ENCODE measurements around the gene DDO. TPM values are rescaled to one million over a fixed set of nuclear protein-coding genes. Genes with fewer than 3 reads are reported as not detected.

Gene DDO
- total and polyA plus RNA-seq, 9 of the 15 experiments (the other 6 are each of a cell fraction or from before 2014, with no cell fraction given) = not detected

DNA sequence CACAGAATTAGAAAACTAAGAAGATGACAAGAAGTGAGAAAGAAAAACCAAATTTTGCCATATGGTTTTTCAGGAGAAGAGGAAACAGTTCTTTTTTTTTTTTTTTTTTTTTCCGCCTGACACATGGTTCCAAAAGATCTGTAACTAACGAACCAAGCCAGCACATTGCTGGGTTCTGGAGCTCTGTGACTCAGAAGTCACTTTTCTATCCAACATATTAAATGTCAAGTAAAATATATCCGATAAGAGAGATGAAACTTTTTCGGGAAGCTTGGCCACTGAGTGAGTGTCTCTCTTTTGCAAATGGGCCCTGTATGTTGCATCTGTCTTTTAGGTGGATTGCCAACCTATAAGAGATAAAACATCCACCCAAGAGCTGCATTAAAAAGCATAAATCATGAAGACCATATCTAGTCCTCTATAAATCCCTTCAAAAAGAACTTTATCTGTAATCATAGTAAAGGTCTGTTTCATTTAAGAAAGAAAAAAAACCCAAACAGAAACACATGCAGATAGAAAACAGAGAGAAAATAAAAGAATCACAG lies 61.8 kb downstream of the DDO start:
- FAIRE-seq (no peak), ATAC-seq (no peak), DNase-seq (ENCODE audit: extremely low read depth in 1 of 4, low spot score in 3 of 4) (no peak)
- Histone ChIP-seq H3K4me3 (no peak overlapping the region), H3K36me3 (ENCODE audit: control insufficient read depth, insufficient read depth, low read length) (no peaks in the 10 kb centered on the region), H3K79me2 (ENCODE audit: control insufficient read depth, insufficient read depth, low read length) (no peaks in the 10 kb centered on the region), H3K4me2 (ENCODE audit: insufficient read depth, low read length) (no peak overlapping the region), H3K9ac (ENCODE audit: insufficient read depth in 1 of 2, low read depth in 2 of 2, low read length in 2 of 2) (no peak overlapping the region), H4K20me1 (replicated peaks; ENCODE audit: control insufficient read depth, insufficient read depth, low read length) (no peaks in the 10 kb centered on the region), H3K27me3 (ENCODE audit: control insufficient read depth in 2 of 2, insufficient read depth in 2 of 2, low read length in 2 of 2) (peaks cover 16 to 38% of the 10 kb centered on the region in 2 experiments), H2AFZ (ENCODE audit: low read depth, low read length) (no peak overlapping the region), H3K9me1 (ENCODE audit: control insufficient read depth, insufficient read depth, low read length) (no peaks in the 10 kb centered on the region), H3K4me1 (replicated peaks in 1 of 2; ENCODE audit: control insufficient read depth in 2 of 2, insufficient read depth in 2 of 2, low read length in 2 of 2) (no peaks in the 10 kb centered on the region; a peak in 2 of 5 replicates), H3K9me3 (replicated peaks; ENCODE audit: control insufficient read depth, insufficient read depth, low read depth, low read length) (no peaks in the 10 kb centered on the region), H3K27ac (ENCODE audit: extremely low read depth, low read depth, low read length) (no peak overlapping the region)
- 7% methylated on average over 2 of the region's 4 CpGs for WGBS (ENCODE audit: insufficient coverage, low coverage, missing lambda C conversion rate)
- CTCF ChIA-PET (ENCODE audit: low intra/inter-chr PET ratio) = no interaction called here
- POLR2A ChIA-PET = no interaction called here
- intact Hi-C loops (cut with micrococcal nuclease) (no loop called here), in situ Hi-C loops (cut with MboI) (no loop called here)
- BruUV-seq (replicated peaks) = no TSS peak
- no peak for TF ChIP-seq NRF1 (conservative IDR thresholded peaks at IDR 0.05 in 1 of 2, IDR thresholded peaks at IDR 0.05 in 1 of 2)
- TF ChIP-seq ZNF436 (CRISPR knock-in tag; IDR thresholded peaks at IDR 0.05) = no peak
- TF ChIP-seq, protein P1, sequence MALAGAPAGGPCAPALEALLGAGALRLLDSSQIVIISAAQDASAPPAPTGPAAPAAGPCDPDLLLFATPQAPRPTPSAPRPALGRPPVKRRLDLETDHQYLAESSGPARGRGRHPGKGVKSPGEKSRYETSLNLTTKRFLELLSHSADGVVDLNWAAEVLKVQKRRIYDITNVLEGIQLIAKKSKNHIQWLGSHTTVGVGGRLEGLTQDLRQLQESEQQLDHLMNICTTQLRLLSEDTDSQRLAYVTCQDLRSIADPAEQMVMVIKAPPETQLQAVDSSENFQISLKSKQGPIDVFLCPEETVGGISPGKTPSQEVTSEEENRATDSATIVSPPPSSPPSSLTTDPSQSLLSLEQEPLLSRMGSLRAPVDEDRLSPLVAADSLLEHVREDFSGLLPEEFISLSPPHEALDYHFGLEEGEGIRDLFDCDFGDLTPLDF (CRISPR knock-in tag; IDR thresholded peaks at IDR 0.05) = no peak
- TF ChIP-seq ZC3H8 (IDR thresholded peaks at IDR 0.05) = no peak
- TF ChIP-seq PRPF4 (IDR thresholded peaks at IDR 0.05; ENCODE audit: insufficient read depth, low read depth, low read length, poor library complexity, severe bottlenecking) = no peak
- TF ChIP-seq, protein P2, sequence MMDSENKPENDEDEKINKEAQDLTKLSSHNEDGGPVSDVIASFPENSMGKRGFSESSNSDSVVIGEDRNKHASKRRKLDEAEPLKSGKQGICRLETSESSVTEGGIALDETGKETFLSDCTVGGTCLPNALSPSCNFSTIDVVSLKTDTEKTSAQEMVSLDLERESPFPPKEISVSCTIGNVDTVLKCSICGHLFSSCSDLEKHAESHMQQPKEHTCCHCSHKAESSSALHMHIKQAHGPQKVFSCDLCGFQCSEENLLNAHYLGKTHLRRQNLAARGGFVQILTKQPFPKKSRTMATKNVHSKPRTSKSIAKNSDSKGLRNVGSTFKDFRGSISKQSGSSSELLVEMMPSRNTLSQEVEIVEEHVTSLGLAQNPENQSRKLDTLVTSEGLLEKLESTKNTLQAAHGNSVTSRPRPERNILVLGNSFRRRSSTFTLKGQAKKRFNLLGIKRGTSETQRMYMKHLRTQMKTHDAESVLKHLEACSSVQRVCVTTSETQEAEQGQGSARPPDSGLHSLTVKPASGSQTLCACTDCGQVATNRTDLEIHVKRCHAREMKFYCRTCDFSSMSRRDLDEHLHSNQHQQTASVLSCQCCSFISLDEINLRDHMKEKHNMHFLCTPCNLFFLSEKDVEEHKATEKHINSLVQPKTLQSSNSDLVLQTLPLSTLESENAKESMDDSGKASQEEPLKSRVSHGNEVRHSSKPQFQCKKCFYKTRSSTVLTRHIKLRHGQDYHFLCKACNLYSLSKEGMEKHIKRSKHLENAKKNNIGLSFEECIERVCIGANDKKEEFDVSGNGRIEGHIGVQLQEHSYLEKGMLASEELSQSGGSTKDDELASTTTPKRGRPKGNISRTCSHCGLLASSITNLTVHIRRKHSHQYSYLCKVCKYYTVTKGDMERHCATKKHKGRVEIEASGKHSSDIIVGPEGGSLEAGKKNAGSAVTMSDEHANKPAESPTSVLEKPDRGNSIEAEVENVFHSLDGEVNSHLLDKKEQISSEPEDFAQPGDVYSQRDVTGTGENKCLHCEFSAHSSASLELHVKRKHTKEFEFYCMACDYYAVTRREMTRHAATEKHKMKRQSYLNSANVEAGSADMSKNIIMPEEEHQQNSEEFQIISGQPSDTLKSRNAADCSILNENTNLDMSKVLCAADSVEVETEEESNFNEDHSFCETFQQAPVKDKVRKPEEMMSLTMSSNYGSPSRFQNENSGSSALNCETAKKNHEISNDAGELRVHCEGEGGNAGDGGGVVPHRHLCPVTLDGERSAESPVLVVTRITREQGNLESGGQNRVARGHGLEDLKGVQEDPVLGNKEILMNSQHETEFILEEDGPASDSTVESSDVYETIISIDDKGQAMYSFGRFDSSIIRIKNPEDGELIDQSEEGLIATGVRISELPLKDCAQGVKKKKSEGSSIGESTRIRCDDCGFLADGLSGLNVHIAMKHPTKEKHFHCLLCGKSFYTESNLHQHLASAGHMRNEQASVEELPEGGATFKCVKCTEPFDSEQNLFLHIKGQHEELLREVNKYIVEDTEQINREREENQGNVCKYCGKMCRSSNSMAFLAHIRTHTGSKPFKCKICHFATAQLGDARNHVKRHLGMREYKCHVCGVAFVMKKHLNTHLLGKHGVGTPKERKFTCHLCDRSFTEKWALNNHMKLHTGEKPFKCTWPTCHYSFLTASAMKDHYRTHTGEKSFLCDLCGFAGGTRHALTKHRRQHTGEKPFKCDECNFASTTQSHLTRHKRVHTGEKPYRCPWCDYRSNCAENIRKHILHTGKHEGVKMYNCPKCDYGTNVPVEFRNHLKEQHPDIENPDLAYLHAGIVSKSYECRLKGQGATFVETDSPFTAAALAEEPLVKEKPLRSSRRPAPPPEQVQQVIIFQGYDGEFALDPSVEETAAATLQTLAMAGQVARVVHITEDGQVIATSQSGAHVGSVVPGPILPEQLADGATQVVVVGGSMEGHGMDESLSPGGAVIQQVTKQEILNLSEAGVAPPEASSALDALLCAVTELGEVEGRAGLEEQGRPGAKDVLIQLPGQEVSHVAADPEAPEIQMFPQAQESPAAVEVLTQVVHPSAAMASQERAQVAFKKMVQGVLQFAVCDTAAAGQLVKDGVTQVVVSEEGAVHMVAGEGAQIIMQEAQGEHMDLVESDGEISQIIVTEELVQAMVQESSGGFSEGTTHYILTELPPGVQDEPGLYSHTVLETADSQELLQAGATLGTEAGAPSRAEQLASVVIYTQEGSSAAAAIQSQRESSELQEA (IDR thresholded peaks at IDR 0.05; ENCODE audit: low read depth) = no peak
- TF ChIP-seq, protein P3, sequence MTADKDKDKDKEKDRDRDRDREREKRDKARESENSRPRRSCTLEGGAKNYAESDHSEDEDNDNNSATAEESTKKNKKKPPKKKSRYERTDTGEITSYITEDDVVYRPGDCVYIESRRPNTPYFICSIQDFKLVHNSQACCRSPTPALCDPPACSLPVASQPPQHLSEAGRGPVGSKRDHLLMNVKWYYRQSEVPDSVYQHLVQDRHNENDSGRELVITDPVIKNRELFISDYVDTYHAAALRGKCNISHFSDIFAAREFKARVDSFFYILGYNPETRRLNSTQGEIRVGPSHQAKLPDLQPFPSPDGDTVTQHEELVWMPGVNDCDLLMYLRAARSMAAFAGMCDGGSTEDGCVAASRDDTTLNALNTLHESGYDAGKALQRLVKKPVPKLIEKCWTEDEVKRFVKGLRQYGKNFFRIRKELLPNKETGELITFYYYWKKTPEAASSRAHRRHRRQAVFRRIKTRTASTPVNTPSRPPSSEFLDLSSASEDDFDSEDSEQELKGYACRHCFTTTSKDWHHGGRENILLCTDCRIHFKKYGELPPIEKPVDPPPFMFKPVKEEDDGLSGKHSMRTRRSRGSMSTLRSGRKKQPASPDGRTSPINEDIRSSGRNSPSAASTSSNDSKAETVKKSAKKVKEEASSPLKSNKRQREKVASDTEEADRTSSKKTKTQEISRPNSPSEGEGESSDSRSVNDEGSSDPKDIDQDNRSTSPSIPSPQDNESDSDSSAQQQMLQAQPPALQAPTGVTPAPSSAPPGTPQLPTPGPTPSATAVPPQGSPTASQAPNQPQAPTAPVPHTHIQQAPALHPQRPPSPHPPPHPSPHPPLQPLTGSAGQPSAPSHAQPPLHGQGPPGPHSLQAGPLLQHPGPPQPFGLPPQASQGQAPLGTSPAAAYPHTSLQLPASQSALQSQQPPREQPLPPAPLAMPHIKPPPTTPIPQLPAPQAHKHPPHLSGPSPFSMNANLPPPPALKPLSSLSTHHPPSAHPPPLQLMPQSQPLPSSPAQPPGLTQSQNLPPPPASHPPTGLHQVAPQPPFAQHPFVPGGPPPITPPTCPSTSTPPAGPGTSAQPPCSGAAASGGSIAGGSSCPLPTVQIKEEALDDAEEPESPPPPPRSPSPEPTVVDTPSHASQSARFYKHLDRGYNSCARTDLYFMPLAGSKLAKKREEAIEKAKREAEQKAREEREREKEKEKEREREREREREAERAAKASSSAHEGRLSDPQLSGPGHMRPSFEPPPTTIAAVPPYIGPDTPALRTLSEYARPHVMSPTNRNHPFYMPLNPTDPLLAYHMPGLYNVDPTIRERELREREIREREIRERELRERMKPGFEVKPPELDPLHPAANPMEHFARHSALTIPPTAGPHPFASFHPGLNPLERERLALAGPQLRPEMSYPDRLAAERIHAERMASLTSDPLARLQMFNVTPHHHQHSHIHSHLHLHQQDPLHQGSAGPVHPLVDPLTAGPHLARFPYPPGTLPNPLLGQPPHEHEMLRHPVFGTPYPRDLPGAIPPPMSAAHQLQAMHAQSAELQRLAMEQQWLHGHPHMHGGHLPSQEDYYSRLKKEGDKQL (CRISPR knock-in tag; IDR thresholded peaks at IDR 0.05; ENCODE audit: borderline replicate concordance) = no peak
